ENCODE data around the gene RABAC1. TPM values are rescaled to one million over a fixed set of nuclear protein-coding genes. Genes with fewer than 3 reads are reported as not detected.

Gene RABAC1
- total RNA-seq, 1 donor from 2014 or later = 56.7 TPM

- H3K9me3 ChIP-seq (replicated peaks) = no peaks in the 10 kb centered on the region
- peaks cover 24% of the 10 kb centered on the region for H3K4me1 ChIP-seq
- peaks cover 51% of the 10 kb centered on the region for H3K27me3 ChIP-seq (ENCODE audit: low read depth)
- H3K36me3 ChIP-seq = peaks cover 24% of the 10 kb centered on the region
- no peak for TF ChIP-seq CTCF (IDR thresholded peaks at IDR 0.05; ENCODE audit: borderline replicate concordance)
- peak overlapping the region; percentile 96 for H3K27ac ChIP-seq (replicated peaks)
- H3K4me3 ChIP-seq = peak overlapping the region; percentile 56
- peak; percentile 78 for DNase-seq
- intact Hi-C loops (cut with micrococcal nuclease) = no loop called here
Measured at GRCh38 chr19:41991025-41991424, 31.9 kb upstream of the RABAC1 start.

GRCh38 chr19:41990615-41991014 is 31.5 kb upstream of the RABAC1 start:
- Histone ChIP-seq H3K9me3 (replicated peaks) (no peaks in the 10 kb centered on the region), H3K36me3 (peaks cover 29% of the 10 kb centered on the region), H3K4me3 (peak overlapping the region; percentile 56), H3K27me3 (ENCODE audit: low read depth) (peaks cover 47% of the 10 kb centered on the region), H3K27ac (replicated peaks) (peak overlapping the region; percentile 96), H3K4me1 (peaks cover 24% of the 10 kb centered on the region)
- intact Hi-C loops (cut with micrococcal nuclease) = no loop called here
- no peak for DNase-seq
- TF ChIP-seq CTCF (IDR thresholded peaks at IDR 0.05; ENCODE audit: borderline replicate concordance) = no peak

GRCh38 chr19:41990028-41990427 is 30.9 kb upstream of the RABAC1 start:
- no peaks in the 10 kb centered on the region for H3K9me3 ChIP-seq (replicated peaks)
- H3K36me3 ChIP-seq = peaks cover 34% of the 10 kb centered on the region
- intact Hi-C loops (cut with micrococcal nuclease) = no loop called here
- H3K27me3 ChIP-seq (ENCODE audit: low read depth) = peaks cover 41% of the 10 kb centered on the region
- H3K27ac ChIP-seq (replicated peaks) = no peak overlapping the region
- TF ChIP-seq CTCF (IDR thresholded peaks at IDR 0.05; ENCODE audit: borderline replicate concordance) = no peak
- DNase-seq = no peak
- no peak overlapping the region for H3K4me3 ChIP-seq
- H3K4me1 ChIP-seq = peaks cover 24% of the 10 kb centered on the region

GRCh38 chr19:41988947-41989346 is 29.8 kb upstream of the RABAC1 start:
- H3K9me3 ChIP-seq (replicated peaks) = no peaks in the 10 kb centered on the region
- H3K36me3 ChIP-seq = peaks cover 38% of the 10 kb centered on the region
- no peak for DNase-seq
- no peak overlapping the region for H3K4me3 ChIP-seq
- peaks cover 17% of the 10 kb centered on the region for H3K4me1 ChIP-seq
- H3K27me3 ChIP-seq (ENCODE audit: low read depth) = peaks cover 31% of the 10 kb centered on the region
- H3K27ac ChIP-seq (replicated peaks) = no peak overlapping the region
- no peak for TF ChIP-seq CTCF (IDR thresholded peaks at IDR 0.05; ENCODE audit: borderline replicate concordance)
- intact Hi-C loops (cut with micrococcal nuclease) = no loop called here

GRCh38 chr19:41987141-41987860 is 28.2 kb upstream of the RABAC1 start:
- Histone ChIP-seq H3K4me3 (no peak overlapping the region), H3K9me3 (replicated peaks) (no peaks in the 10 kb centered on the region), H3K4me1 (peaks cover 8% of the 10 kb centered on the region), H3K36me3 (peaks cover 38% of the 10 kb centered on the region), H3K27me3 (ENCODE audit: low read depth) (peaks cover 15% of the 10 kb centered on the region), H3K27ac (replicated peaks) (no peak overlapping the region)
- no peak for TF ChIP-seq CTCF (IDR thresholded peaks at IDR 0.05; ENCODE audit: borderline replicate concordance)
- intact Hi-C loops (cut with micrococcal nuclease) = no loop called here
- DNase-seq = no peak

All from left ventricle myocardium inferior (tissue), 1 donor.